Thyroid gland (tissue), 4 donors: ENCODE measurements around the gene NFIB.

Experiments used
- CTCF ChIP-seq, 6 experiments: fragments of 200-600 bp in 3 of 6; fragments of 450-650 bp in 3 of 6; sonication (generic) in 3 of 6; IDR thresholded peaks; one replicate each; pipeline ENCODE4 v1.5.1; 2016 to 2019; ENCODE audit warnings: antibody characterized with exemption in 6 of 6, mild to moderate bottlenecking in 2 of 6, inconsistent platforms in 1 of 6, moderate library complexity in 1 of 6
- POLR2A ChIP-seq, 2 donors: fragments of 450-650 bp; IDR thresholded peaks; one replicate each; pipeline ENCODE4 v1.6.1; 2017; ENCODE audit warnings: antibody characterized with exemption in 2 of 2, mild to moderate bottlenecking in 2 of 2, moderate library complexity in 1 of 2

DNA sequence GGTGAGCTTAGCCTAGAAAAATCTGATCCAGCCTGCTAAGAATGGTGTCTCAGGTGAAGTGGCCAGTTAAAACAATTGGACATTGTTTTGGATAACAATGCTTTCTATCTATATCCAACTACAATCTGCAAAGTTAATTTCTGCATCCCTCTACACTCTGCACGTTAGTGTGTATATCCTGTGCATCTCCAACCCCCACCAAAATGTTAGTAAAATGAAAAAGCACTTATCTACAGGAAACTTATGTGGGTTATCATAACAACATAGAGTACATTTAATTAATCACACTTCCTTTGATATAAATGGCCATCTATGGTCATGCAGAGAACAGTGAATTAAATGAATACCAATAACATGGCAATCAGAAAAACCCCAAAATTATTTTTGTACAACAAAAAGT lies 158.7 kb downstream of the NFIB start:
- TF ChIP-seq CTCF (IDR thresholded peaks at IDR 0.05) (no peak), POLR2A (IDR thresholded peaks at IDR 0.05) (no peak)
